GM13977 (cell line): ENCODE measurements around the gene MIGA1.

Experiments
- DNase-seq: peaks from one replicate; pipeline ENCODE4 v3.0.0; 2012; ENCODE audit warnings: low spot score
- CTCF ChIP-seq: IDR thresholded peaks from 2 replicates; pipeline ENCODE4 v1.5.1; 2012; ENCODE audit warnings: mild to moderate bottlenecking, control low read depth; ENCODE audit not compliant: insufficient read depth; ENCODE audit errors: extremely low read depth, missing control alignments
- in situ Hi-C: fragments of 300-500 bp; cut with MboI; formaldehyde crosslinking; loops from one replicate; pipeline ENCODE4 v1.12.0; 2022; ENCODE audit warnings: low sequenced_read_pairs, low pct_unique_long_range_greater_than_20kb, mixed read lengths, inconsistent platforms; ENCODE audit not compliant: unreplicated experiment

The MIGA1 gene

DNA sequence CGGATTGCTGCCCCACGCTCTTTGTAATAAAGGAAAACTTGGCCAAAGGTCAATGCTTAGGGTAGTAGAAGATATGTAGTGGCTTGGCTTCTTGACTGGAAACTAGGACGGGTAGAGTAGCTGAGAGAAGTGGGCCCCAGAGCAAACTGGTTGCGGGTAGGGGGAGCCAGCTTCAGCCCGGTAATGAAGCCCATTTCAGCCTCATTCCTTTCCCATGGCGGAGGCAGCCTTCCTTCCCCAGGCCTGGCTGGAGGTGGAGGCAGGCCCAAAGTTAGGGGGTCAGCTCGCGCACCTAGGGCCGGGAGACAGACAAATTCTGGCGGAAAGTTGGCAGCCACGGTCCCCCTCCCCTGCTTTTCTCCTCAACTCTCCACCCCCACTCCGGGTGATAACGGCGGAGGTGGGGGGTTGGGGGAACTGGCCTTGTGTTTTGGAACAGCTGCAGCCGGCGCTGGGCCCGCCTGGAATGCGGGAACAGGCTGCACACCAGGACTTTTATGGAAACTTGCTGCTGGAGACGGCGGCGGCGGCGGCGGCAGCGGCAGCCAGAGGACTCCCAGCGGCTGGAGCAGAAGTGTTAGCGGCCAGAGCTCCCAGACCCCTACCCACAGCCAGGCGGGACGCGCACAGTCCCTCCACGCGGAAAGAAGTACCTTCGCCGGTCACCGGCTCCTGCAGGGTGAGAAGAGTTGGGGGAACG lies 108.8 kb downstream of the MIGA1 start, which contains the start of gene NEXN:
NEXN (plus strand) TSS at position 544 of the 700 bp plus-strand sequence. CDS start 27,483 bp downstream, outside the sequence.
- no peak for DNase-seq
- no peak for TF ChIP-seq CTCF
- in situ Hi-C loops = no loop called here

- TF ChIP-seq CTCF = no peak
- in situ Hi-C loops = no loop called here
- peak; percentile 43 for DNase-seq
Observed at GRCh38 chr1:77888781-77889642, 109.6 kb downstream of the MIGA1 start.

- no peak for DNase-seq
- no peak for TF ChIP-seq CTCF
- in situ Hi-C loops = no loop called here
Observed at GRCh38 chr1:77889671-77890070, 110.2 kb downstream of the MIGA1 start.

DNA sequence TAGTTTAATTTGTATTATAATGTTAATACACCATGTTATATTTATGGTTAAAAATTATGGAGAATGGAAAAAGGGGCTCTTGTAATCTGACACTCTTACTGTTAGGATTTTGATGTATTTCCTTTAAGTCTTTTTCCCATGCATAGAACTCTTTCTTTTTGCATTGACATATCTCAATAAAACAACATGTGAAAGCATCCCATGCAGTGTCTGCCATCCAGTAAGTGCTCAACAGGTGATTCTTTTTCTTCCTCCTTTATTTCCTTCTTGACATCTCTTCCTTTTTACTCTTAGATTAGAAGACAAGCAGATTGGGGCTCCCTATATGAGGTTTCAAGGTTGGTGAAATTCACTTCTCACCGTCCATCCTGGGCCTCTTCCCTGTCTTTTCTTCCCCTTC lies 111.8 kb downstream of the MIGA1 start:
- no peak for DNase-seq
- in situ Hi-C loops = no loop called here
- TF ChIP-seq CTCF = no peak

GRCh38 chr1:77899647-77900320 lies 120.3 kb downstream of the MIGA1 start:
- in situ Hi-C loops = no loop called here
- no peak for TF ChIP-seq CTCF
- no peak for DNase-seq

DNA sequence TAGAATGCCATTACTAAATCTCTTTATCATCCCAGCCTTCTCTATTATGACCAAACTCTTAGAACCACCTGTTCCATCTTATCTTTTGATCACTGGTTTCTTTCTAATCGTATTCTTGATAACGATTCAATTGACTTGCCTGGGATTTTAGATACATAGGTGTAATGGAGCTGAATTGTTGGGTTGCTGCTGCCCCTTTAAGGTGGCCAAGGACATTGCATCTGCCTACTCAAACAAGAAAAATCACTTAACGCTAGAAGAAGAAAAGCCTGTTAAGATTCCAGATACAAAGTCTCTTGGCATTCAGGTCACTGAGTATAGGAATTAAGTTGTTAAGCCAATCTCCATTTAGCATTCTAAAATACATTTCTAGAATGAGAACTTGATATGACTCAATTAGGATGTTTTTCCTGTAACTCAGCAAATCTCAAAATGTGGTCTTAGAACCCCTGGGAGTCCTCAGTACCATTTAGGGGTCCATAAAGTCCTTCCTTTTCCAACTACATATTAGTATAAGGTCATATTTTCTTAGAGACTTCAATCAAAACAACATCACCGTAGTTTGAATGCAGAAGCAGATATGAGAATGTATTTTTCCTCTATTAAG lies 121.3 kb downstream of the MIGA1 start:
- peak; percentile 74 for TF ChIP-seq CTCF
- peak; percentile 30 for DNase-seq
- in situ Hi-C loops = no loop called here
